Endothelial cell (in vitro differentiated cells): ENCODE data around the gene TNIK. TPM values are rescaled to one million over a fixed set of nuclear protein-coding genes. Genes with fewer than 3 reads are reported as not detected.
"Not testable (repeated sequence)": the region's sequence is repeated elsewhere in the genome, so short reads cannot be mapped to it uniquely, and the experiment has no call there.

ENCODE experiments used
- DNase-seq: peaks from one replicate; pipeline ENCODE4 v3.0.0; 2021; ENCODE audit warnings: low spot score
- H3K27ac Mint-ChIP-seq: one replicate; pipeline ENCODE4 v1.8.0; 2021; ENCODE audit warnings: mixed read lengths, inconsistent platforms; ENCODE audit not compliant: unreplicated experiment
- H3K27me3 Mint-ChIP-seq: one replicate; pipeline ENCODE4 v1.8.0; 2021; ENCODE audit warnings: mild to moderate bottlenecking, moderate library complexity, mixed read lengths, inconsistent platforms; ENCODE audit not compliant: unreplicated experiment
- H3K36me3 Mint-ChIP-seq: one replicate; pipeline ENCODE4 v1.8.0; 2021; ENCODE audit warnings: mild to moderate bottlenecking, low read depth, mixed read lengths, inconsistent platforms; ENCODE audit not compliant: unreplicated experiment
- H3K4me1 Mint-ChIP-seq: one replicate; pipeline ENCODE4 v1.8.0; 2021; ENCODE audit warnings: mild to moderate bottlenecking, mixed read lengths, inconsistent platforms; ENCODE audit not compliant: unreplicated experiment
- H3K4me3 Mint-ChIP-seq: one replicate; pipeline ENCODE4 v1.8.0; 2021; ENCODE audit warnings: mild to moderate bottlenecking, mixed read lengths, inconsistent platforms; ENCODE audit not compliant: unreplicated experiment
- H3K9me3 Mint-ChIP-seq: one replicate; pipeline ENCODE4 v1.8.0; 2021; ENCODE audit warnings: mixed read lengths, inconsistent platforms; ENCODE audit not compliant: unreplicated experiment
- total RNA-seq: library from RNA; stranded (reverse); fragmentation: NEBNext Ultra II Directional; extraction: Animal tissue kit (Norgen Biotek cat#: 25700); gene quantifications from one replicate; pipeline ENCODE4 v1.2.1, GENCODE V29; 2021; ENCODE audit not compliant: unreplicated experiment
- TF ChIP-seq, protein P1 (sequence below): fragments of 200-600 bp; sonication (generic); IDR thresholded peaks from one replicate; pipeline ENCODE4 v1.5.0; 2021; ENCODE audit warnings: antibody characterized with exemption; ENCODE audit not compliant: unreplicated experiment

Gene TNIK
- total RNA-seq, 1 donor from 2014 or later: 67.0 TPM

DNA sequence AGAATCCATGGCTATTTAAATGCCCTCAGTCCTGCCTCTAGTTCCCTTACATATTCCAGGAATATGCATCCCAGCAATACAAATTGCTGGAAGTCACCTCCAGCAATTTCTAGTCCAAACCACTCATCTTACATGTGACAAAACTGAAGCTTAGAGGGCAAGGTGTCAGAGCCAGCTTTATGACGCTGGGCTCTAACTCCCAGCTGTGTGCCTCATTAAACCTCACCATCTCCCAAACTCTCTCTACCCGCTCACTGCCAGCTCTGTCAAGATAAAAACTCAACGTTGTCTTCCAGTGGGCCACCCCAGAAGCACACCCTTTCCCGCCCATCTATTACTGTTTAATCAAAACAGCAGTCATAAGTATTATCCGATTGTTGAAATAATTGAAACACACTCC is 7.9 kb downstream of the TNIK start:
- TF ChIP-seq, protein P1, sequence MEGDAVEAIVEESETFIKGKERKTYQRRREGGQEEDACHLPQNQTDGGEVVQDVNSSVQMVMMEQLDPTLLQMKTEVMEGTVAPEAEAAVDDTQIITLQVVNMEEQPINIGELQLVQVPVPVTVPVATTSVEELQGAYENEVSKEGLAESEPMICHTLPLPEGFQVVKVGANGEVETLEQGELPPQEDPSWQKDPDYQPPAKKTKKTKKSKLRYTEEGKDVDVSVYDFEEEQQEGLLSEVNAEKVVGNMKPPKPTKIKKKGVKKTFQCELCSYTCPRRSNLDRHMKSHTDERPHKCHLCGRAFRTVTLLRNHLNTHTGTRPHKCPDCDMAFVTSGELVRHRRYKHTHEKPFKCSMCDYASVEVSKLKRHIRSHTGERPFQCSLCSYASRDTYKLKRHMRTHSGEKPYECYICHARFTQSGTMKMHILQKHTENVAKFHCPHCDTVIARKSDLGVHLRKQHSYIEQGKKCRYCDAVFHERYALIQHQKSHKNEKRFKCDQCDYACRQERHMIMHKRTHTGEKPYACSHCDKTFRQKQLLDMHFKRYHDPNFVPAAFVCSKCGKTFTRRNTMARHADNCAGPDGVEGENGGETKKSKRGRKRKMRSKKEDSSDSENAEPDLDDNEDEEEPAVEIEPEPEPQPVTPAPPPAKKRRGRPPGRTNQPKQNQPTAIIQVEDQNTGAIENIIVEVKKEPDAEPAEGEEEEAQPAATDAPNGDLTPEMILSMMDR: no peak
- no peak for DNase-seq
- no peaks in the 10 kb centered on the region for H3K9me3 Mint-ChIP-seq
- H3K36me3 Mint-ChIP-seq: no peaks in the 10 kb centered on the region
- H3K4me1 Mint-ChIP-seq: peaks cover 19% of the 10 kb centered on the region
- H3K27ac Mint-ChIP-seq: no peak overlapping the region
- H3K27me3 Mint-ChIP-seq: no peaks in the 10 kb centered on the region
- no peak overlapping the region for H3K4me3 Mint-ChIP-seq

DNA sequence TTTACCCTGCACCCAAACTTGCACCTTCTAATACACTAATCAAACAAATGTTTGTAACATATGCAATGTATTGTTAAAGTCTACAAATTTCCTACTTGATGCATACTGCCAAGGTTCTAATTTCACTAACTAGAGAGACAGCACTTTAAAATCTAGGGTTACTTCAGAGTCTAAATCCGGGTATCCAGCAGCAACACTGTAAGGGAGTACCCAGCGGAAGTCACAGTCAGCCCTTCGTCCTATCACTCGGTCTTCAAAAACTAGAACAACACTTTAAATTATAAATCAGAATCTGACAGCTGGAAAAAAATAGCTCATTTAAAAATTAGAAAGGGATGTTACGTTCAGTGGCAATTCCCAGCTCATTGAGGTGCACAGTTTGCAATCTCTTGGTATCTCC is 8.3 kb downstream of the TNIK start:
- Mint-ChIP-seq H3K36me3 (no peaks in the 10 kb centered on the region), H3K4me3 (no peak overlapping the region), H3K27ac (no peak overlapping the region), H3K4me1 (peaks cover 15% of the 10 kb centered on the region), H3K9me3 (no peaks in the 10 kb centered on the region), H3K27me3 (no peaks in the 10 kb centered on the region)
- DNase-seq: no peak
- TF ChIP-seq, protein P1: no peak

- H3K36me3 Mint-ChIP-seq, DNase-seq, H3K4me3 Mint-ChIP-seq, H3K27me3 Mint-ChIP-seq, H3K9me3 Mint-ChIP-seq, H3K27ac Mint-ChIP-seq: not testable (repeated sequence)
- peaks cover 22% of the 10 kb centered on the region for H3K4me1 Mint-ChIP-seq
Observed at GRCh38 chr3:171447579-171447891, 12.7 kb downstream of the TNIK start.

GRCh38 chr3:171446801-171447578 is 13.2 kb downstream of the TNIK start:
- TF ChIP-seq, protein P1: no peak
- Mint-ChIP-seq H3K9me3 (no peaks in the 10 kb centered on the region), H3K27me3 (no peaks in the 10 kb centered on the region), H3K36me3 (no peaks in the 10 kb centered on the region), H3K4me1 (peaks cover 27% of the 10 kb centered on the region), H3K4me3 (no peak overlapping the region), H3K27ac (no peak overlapping the region)
- no peak for DNase-seq

- H3K9me3 Mint-ChIP-seq: no peaks in the 10 kb centered on the region
- DNase-seq: no peak
- no peak overlapping the region for H3K4me3 Mint-ChIP-seq
- no peaks in the 10 kb centered on the region for H3K27me3 Mint-ChIP-seq
- H3K4me1 Mint-ChIP-seq: peaks cover 30% of the 10 kb centered on the region
- no peaks in the 10 kb centered on the region for H3K36me3 Mint-ChIP-seq
- TF ChIP-seq, protein P1: no peak
- no peak overlapping the region for H3K27ac Mint-ChIP-seq
Observed at GRCh38 chr3:171446301-171446700, 13.9 kb downstream of the TNIK start.
